ENCODE results near the gene SGSH. TPM values are rescaled to one million over a fixed set of nuclear protein-coding genes. Genes with fewer than 3 reads are reported as not detected.

SGSH gene
- total RNA-seq, 4 donors from 2014 or later = 26.1 to 50.5 (median 34.6) TPM

DNA sequence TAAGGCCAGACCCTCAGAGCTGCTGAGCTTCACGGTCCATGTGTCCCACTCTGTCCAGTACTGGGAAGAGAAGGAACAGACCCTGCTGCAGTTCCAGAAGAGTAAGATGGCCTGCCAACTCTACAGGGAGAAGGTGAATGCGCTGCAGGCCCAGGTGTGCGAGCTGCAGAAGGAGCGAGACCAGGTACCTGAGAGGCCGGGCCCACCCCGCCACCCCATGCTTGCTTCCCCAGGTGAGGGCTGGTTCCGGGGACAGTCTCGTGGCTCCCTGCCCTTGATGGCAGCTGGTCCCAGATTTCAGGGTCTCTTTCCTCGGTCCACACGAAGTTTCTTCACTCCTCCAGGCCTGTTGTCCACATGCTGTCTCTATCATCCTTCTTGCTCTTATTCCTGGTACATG is 29.4 kb downstream of the SGSH start:
- Histone ChIP-seq H3K27me3 (no peaks in the 10 kb centered on the region), H3K9me3 (no peaks in the 10 kb centered on the region), H3K36me3 (no peaks in the 10 kb centered on the region), H3K4me1 (peaks cover 0 to 34% (median 4%) of the 10 kb centered on the region in 4 donors), H3K4me3 (no peak overlapping the region), H3K27ac (no peak overlapping the region)
- no peak for DNase-seq (ENCODE audit: low spot score in 2 of 2)
- 92 to 93% methylated on average over 10 of the region's 10 CpGs for WGBS, 2 donors
- TF ChIP-seq EP300 (IDR thresholded peaks at IDR 0.05) (no peak), POLR2A (IDR thresholded peaks at IDR 0.05) (no peak)
- TF ChIP-seq, protein P1, sequence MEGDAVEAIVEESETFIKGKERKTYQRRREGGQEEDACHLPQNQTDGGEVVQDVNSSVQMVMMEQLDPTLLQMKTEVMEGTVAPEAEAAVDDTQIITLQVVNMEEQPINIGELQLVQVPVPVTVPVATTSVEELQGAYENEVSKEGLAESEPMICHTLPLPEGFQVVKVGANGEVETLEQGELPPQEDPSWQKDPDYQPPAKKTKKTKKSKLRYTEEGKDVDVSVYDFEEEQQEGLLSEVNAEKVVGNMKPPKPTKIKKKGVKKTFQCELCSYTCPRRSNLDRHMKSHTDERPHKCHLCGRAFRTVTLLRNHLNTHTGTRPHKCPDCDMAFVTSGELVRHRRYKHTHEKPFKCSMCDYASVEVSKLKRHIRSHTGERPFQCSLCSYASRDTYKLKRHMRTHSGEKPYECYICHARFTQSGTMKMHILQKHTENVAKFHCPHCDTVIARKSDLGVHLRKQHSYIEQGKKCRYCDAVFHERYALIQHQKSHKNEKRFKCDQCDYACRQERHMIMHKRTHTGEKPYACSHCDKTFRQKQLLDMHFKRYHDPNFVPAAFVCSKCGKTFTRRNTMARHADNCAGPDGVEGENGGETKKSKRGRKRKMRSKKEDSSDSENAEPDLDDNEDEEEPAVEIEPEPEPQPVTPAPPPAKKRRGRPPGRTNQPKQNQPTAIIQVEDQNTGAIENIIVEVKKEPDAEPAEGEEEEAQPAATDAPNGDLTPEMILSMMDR (IDR thresholded peaks at IDR 0.05) = no peak

DNA sequence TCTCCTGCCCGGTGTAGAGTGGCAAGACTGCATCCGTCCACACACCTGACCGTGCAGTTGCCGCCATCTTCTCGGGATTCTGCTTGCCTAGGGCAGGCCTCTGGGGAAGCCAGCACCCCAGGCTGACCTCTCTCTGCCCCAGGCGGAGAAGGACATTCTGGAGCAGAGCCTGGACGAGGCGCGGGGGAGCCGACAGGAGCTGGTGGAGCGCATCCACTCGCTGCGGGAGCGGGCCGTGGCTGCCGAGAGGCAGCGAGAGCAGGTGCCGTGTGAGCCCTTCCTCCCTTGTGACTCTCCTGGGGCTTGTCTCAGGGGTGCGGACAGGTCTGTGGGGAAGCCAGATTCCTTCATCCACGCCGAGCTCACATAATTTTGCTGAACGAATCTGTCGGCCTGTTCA is 30.5 kb downstream of the SGSH start:
- no peak overlapping the region for H3K27ac ChIP-seq
- TF ChIP-seq POLR2A (IDR thresholded peaks at IDR 0.05) (no peak), EP300 (IDR thresholded peaks at IDR 0.05) (no peak)
- TF ChIP-seq, protein P1 (IDR thresholded peaks at IDR 0.05) = no peak
- H3K9me3 ChIP-seq = no peaks in the 10 kb centered on the region
- DNase-seq (ENCODE audit: low spot score in 2 of 2) = no peak
- H3K4me3 ChIP-seq = no peak overlapping the region
- no peaks in the 10 kb centered on the region for H3K27me3 ChIP-seq
- no peaks in the 10 kb centered on the region for H3K36me3 ChIP-seq
- WGBS, 2 donors = 88 to 93% methylated on average over 19 to 20 of the region's 23 CpGs
- peaks cover 0 to 34% (median 4%) of the 10 kb centered on the region in 4 donors for H3K4me1 ChIP-seq

DNA sequence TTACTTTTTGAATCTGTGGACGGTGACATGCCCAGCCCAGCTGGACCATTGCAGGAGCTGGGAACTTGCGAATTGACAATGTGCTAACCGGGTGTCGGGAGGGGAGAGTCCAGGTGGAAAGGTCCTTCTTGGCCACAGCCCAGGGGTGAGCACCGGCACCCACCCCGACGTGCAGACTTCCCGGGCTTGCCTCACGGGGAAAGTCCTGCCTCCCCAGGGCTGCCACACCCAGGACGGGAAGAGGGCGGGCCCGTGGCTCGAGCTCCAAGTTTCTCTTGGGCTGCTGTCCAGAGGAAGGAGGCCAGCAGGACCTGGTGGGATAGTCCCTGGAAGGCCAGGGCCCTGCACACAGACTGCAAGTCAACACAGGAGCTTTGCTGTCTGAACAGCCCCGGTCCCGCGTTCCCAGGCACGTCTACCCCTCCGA is 32.6 kb downstream of the SGSH start:
- peak overlapping the region in 1 of 4 donors; percentile 18 for H3K4me3 ChIP-seq

DNA sequence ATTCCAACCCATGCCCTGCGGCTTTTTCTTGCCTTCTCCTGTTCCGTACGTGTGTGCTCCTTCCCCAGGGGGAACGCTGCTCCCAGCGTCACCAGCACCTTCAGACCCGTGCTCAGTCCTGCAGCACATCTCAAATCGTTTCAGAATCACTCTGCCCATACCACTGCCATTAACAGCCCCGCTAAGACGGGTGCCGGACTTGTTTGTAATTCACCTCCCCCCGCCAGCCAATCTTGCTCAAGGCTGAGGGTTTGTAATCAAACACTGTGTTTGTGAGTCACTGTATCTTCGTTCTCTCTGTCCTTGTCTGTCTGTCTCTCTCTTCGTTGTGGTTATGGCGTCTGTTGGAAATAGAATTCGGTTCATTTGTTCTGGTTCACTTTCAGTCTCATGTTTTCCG is 33.0 kb downstream of the SGSH start:
- WGBS, 2 donors = 83% methylated on average over 16 of the region's 16 CpGs
- no peak overlapping the region for H3K27ac ChIP-seq
- peak in 1 of 2 donors; percentile 13 for DNase-seq (ENCODE audit: low spot score in 2 of 2)
- H3K4me1 ChIP-seq = peaks cover 0 to 27% (median 4%) of the 10 kb centered on the region in 4 donors
- H3K4me3 ChIP-seq = peak overlapping the region in 1 of 4 donors; percentile 18
- TF ChIP-seq, protein P1 (IDR thresholded peaks at IDR 0.05) = no peak
- TF ChIP-seq POLR2A (IDR thresholded peaks at IDR 0.05) (no peak), EP300 (IDR thresholded peaks at IDR 0.05) (no peak)
- H3K9me3 ChIP-seq = no peaks in the 10 kb centered on the region
- H3K36me3 ChIP-seq = no peaks in the 10 kb centered on the region
- no peaks in the 10 kb centered on the region for H3K27me3 ChIP-seq

More for the DNA sequence above, 32.6 kb downstream of the SGSH start:
- Histone ChIP-seq H3K27me3 (no peaks in the 10 kb centered on the region), H3K27ac (no peak overlapping the region), H3K9me3 (no peaks in the 10 kb centered on the region), H3K4me1 (peaks cover 0 to 31% (median 4%) of the 10 kb centered on the region in 4 donors), H3K36me3 (no peaks in the 10 kb centered on the region)
- TF ChIP-seq, protein P1 (IDR thresholded peaks at IDR 0.05) = no peak
- no peak for TF ChIP-seq EP300 (IDR thresholded peaks at IDR 0.05)
- no peak for TF ChIP-seq POLR2A (IDR thresholded peaks at IDR 0.05)
- DNase-seq (ENCODE audit: low spot score in 2 of 2) = peak in 1 of 2 donors; percentile 20
- WGBS, 2 donors = 61% methylated on average over 18 of the region's 18 CpGs

DNA sequence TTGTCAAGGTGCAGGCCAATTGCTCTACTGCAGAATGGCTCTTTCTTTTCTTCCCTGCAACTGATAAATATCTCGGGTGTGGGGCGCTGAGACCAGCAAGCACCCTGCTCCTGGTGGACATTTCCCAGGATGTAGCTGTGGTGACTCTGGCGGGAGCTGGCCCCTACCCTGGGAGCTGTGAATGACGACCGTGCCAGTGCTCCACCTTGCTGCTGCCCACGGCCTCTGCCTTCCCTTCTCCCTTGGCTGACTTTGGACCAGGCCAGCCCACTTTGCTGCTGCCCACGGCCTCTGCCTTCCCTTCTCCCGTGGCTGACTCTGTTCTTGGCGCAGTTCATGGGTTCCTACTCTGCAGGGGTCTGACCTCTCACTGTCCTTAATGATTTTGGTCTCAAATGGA is 34.2 kb downstream of the SGSH start:
- Histone ChIP-seq H3K9me3 (no peaks in the 10 kb centered on the region), H3K27me3 (no peaks in the 10 kb centered on the region), H3K4me1 (peaks cover 0 to 16% (median 0%) of the 10 kb centered on the region in 4 donors), H3K4me3 (no peak overlapping the region), H3K27ac (no peak overlapping the region), H3K36me3 (no peaks in the 10 kb centered on the region)
- TF ChIP-seq EP300 (IDR thresholded peaks at IDR 0.05) (no peak), POLR2A (IDR thresholded peaks at IDR 0.05) (no peak)
- TF ChIP-seq, protein P1 (IDR thresholded peaks at IDR 0.05) = no peak
- whole genome bisulfite sequencing, 2 donors = 76 to 81% methylated on average over 7 to 9 of the region's 9 CpGs
- DNase-seq (ENCODE audit: low spot score in 2 of 2) = no peak

Data from tibial nerve (tissue), 4 donors.